LNCaP clone FGC (cell line): Measurements from ENCODE around the gene GEMIN5.
"Not testable (repeated sequence)": the region's sequence is repeated elsewhere in the genome, so short reads cannot be mapped to it uniquely, and the experiment has no call there.

Experiments
- DNase-seq: peaks from one replicate; pipeline ENCODE4 v3.0.0-alpha.2; 2011; ENCODE audit warnings: low read depth
- H3K4me3 ChIP-seq: 2 replicates; pipeline ENCODE4 v1.5.1; 2011; ENCODE audit warnings: mild to moderate bottlenecking, low read depth, low read length, control low read depth
- TF ChIP-seq, protein P1 (sequence below): IDR thresholded peaks from 2 replicates; pipeline ENCODE4 v1.5.1; 2012; ENCODE audit warnings: mild to moderate bottlenecking; ENCODE audit not compliant: control insufficient read depth, insufficient read depth; ENCODE audit errors: extremely low read depth

GEMIN5 gene

DNA sequence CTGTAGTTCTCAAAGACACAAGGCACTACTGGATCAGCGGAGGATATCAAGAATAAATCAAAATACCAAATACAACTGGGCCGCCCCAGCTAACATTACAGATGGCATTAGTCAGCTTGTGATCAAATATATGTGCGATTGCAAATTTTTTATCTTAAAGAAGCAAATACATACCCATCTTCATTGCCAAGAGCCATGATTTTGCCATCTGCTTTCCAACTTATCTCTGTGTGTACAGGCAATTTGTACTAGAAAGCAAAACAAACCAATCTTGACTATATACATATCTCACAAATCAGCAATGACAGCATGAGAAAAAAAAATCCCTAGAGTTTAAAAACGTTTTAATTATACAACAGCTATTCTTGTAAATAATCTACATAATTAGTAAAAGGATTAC lies 20.3 kb downstream of the GEMIN5 start:
- TF ChIP-seq, protein P1, sequence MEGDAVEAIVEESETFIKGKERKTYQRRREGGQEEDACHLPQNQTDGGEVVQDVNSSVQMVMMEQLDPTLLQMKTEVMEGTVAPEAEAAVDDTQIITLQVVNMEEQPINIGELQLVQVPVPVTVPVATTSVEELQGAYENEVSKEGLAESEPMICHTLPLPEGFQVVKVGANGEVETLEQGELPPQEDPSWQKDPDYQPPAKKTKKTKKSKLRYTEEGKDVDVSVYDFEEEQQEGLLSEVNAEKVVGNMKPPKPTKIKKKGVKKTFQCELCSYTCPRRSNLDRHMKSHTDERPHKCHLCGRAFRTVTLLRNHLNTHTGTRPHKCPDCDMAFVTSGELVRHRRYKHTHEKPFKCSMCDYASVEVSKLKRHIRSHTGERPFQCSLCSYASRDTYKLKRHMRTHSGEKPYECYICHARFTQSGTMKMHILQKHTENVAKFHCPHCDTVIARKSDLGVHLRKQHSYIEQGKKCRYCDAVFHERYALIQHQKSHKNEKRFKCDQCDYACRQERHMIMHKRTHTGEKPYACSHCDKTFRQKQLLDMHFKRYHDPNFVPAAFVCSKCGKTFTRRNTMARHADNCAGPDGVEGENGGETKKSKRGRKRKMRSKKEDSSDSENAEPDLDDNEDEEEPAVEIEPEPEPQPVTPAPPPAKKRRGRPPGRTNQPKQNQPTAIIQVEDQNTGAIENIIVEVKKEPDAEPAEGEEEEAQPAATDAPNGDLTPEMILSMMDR: no peak
- no peak for DNase-seq
- no peak overlapping the region for H3K4me3 ChIP-seq

DNA sequence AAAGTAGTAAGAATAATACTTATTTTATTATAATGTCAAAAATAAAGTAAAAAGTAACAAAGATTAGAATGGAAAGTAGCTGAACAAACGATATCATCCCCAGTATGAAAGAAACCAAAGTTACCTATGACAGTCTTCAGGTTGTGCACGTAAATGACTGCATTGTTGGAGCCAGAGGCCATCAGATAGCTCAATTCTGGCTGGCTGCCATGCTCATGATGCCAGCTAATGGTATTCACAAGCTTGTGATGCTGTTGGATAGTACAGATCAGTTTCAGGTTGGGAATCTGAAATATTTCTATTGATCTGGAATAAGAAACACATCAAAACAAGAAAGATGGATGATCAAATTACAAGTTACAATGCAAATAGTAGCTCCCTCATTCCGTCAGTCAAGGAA lies 21.1 kb downstream of the GEMIN5 start:
- TF ChIP-seq, protein P1: no peak
- DNase-seq: no peak
- no peak overlapping the region for H3K4me3 ChIP-seq

DNA sequence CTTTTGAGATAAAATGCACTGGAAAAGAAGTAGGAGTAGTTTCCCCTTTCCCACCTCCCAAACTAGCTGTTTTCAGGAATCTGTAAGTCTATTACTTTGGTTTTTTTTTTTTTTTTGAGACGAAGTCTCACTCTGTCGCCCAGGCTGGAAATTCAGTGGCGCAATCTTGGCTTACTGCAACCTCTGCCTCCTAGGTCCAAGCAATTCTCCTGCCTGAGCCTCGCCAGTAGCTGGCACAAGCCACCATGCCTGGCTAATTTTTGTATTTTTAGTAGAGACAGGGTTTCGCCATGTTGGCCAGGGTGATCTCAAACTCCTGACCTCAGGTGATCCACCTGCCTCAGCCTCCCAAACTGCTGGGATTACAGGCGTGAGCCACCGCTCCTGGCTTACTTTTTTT lies 32.4 kb downstream of the GEMIN5 start:
- DNase-seq, H3K4me3 ChIP-seq: not testable (repeated sequence)

DNA sequence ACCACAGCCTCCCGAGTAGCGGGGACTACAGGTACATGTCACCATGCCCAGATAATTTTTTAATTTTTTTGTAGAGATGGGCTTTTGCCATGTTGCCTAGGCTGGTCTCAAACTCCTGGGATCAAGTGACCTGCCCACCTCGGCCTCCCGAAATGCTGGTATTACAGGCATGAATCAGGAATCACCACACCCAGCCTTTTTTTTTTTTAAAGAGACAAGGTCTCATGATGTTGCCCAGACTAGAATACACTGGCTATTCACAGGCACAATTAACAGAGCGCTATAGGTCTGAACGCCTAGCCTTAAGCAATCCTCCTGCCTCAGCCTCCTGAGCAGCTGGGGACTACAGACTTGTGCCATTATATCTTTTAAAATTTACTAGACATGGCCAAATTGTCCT lies 36.1 kb downstream of the GEMIN5 start:
- no peak for DNase-seq
- TF ChIP-seq, protein P1: no peak
- H3K4me3 ChIP-seq: no peak overlapping the region

DNA sequence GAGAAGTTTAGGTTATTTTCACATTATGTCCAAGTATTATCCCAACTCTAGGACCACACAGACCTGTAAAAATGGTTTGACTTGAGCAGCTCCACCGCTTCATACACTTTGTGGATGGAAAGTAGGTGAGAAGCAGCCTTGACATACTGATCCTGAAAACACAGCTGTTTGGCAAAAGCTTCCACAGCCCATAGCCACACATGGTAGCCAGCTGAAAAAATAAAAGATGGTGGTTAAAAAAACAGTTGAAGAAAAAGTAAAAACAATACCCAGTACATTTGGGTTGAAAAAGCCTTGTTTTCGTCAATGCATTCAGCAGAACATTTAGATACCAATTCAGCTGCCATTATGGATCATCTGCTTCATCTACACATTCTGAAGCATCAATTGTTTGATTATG lies 36.7 kb downstream of the GEMIN5 start:
- no peak overlapping the region for H3K4me3 ChIP-seq
- DNase-seq: no peak
- TF ChIP-seq, protein P1: no peak

DNA sequence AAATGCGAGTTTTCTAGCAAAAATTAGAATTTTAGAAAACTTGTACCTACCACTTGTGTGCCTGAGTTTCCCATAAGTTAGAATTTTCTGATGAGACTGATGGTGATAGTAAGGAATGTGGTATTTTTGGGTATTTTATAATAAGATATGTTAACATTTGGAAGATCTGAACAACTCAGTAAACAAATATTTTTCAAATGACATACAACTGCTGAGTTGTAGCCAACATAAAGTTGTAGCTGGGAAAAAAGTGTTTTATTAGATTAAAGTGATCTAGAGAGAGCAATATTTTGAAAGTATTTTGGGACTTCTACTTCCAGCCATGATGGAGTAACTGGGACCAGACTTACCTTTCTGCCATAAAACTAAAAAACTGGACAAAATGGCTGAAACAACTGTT lies 37.9 kb downstream of the GEMIN5 start:
- no peak for DNase-seq
- H3K4me3 ChIP-seq: no peak overlapping the region
- TF ChIP-seq, protein P1: no peak

DNA sequence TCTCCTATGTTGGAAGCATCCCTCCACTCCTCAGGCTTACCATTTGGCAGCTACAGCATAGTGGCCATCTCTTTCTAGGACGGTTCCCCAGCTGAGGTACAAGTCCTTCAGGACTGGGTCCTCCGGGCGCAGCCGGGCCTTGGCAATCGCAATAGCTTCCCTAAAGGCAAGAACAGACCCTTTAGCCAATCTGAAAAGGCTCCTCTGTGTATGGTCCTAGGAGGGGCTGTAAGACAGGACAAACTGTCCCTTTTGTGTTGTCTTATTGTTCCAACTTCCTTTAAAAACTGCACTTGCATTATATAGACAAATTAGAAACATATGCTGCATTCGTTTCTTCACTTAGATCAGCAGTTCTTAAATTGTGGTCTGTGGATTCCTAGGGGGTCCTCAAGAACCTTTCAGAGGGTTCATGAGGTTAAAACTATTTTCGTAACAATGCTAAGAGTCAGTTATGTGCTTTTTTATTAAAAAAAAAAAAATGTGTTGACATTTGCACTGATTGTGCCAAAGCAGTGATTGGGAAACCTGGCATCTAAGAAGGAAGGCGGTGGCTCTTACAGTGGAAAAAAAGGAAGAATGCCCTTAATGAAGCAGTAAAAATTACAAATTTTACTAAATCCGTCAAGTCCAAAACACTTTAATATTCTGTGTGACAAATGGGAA lies 38.7 kb downstream of the GEMIN5 start:
- H3K4me3 ChIP-seq: no peak overlapping the region
- DNase-seq: no peak
- TF ChIP-seq, protein P1: no peak
